NCI-H774 (cell line): ENCODE measurements around the gene BANK1.

Experiments used
- DNase-seq: peaks from one replicate; lab custom pipeline; 2025; lab: John Stamatoyannopoulos, UW

The BANK1 gene

GRCh38 chr4:101961144-101961543 is 170.6 kb downstream of the BANK1 start:
- no peak for DNase-seq

DNA sequence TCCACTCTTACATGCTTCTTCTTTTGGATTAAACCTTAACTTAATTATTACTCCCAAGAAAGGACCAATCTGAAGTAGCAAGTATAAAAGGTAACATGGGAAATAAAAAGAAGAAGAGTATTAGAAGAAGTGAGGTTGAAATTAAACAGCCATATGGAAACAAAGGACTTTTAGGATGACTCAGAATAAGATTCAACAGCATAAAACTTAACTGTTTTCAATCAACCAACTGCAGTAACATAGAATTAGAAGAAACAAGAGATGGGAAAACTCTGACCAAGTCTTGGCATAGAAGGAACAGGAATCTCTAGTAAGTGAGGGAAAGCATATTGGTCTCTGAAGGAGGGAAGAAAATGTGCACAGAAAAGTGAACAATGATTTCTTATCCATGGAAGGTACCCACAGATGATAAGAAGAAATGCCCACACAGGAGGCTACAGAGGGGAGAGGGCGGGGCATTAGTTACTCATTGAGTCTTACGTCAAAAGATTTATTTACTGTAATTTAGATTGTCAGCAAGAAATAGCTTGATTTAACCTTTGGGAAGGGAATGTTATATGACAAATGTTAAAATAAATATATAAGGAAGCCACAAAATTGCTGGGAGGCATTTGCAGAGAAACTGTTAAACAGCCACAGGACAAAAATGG is 177.3 kb downstream of the BANK1 start:
- DNase-seq, result no peak

- DNase-seq, result no peak
These were observed 177.8 kb downstream of the BANK1 start for GRCh38 chr4:101968364-101968763.

- no peak for DNase-seq
These were observed 179.4 kb downstream of the BANK1 start for GRCh38 chr4:101969965-101970364.

- no peak for DNase-seq
These were observed 180.1 kb downstream of the BANK1 start for GRCh38 chr4:101970547-101971155.

DNA sequence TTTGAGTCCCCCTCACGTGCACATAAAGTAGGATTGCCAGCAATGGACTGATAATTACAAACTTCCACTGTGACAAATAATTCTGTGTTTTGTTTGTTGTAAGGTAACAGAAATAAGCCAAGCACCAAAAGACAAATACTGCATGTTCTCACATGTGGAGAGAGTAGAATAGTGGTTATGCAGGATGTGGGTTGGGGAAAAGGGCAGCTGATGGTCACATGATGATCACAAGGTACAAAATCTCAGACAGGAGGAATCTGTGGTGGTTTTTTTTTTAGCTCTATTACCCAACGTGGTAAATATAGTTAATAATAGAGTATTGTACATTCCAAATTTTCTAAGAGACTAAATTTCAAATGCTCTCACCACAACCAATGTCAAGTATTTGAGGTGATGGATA is 182.3 kb downstream of the BANK1 start:
- no peak for DNase-seq

GRCh38 chr4:101973361-101973760 is 182.8 kb downstream of the BANK1 start:
- DNase-seq, result no peak

GRCh38 chr4:101977076-101977475 is 186.5 kb downstream of the BANK1 start:
- DNase-seq, result no peak

DNA sequence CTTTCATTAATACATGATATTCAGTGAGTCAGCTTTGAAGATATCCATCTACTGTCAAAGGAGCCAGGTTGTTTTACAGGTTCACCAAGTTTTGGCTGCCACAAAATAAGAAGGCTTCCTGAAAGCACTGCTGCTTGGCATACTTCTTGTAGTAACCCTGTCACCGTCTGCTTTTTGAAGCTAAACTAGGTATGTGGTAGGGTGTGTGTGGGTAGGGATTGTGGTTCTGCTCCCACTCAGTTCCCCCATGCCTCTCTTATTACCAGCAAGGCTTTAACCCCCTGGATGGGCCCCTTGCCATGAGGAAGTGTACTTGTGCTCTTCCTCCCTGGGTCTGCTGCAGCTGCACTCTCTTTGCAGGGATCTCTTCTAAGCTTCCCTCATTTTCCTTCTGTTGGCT is 191.2 kb downstream of the BANK1 start:
- DNase-seq, result no peak

DNA sequence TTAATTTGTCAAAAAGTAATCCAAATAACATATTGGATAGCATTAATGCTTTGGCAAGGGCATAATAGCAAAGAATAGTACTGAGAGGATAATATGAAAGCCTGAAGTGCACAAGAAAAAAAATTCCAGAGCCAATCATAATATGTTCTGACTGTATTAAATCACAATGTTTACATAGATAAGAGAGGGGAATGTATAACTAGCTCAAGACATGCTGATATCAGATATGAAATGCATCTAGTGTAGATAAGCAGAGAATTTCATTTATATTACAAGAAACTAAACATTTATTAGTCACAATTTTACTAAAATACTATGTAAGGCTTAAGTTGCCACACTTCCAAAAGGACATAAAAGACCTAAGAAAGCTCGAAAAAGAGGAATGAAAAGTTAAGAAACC is 193.3 kb downstream of the BANK1 start:
- DNase-seq, result no peak

GRCh38 chr4:101987623-101988243 is 197.2 kb downstream of the BANK1 start:
- DNase-seq, result no peak

DNA sequence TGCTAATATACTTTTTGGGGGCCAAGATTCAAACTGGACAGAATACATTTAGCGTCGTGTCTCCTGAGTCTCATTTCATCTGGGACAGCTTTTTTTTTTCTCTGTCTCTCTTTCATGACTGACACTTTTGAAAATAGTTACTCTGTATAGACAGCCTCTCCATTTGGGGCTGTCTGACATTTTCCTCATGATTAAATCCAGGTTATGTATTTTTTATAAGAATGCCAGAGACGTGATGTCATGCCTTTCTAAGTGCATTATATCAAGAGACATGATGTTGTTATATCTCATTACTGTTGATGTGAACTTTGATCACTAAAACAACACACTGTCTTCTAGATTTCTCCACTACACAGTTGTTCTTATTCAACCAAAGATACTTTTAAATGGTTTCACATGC is 199.0 kb downstream of the BANK1 start:
- no peak for DNase-seq

- DNase-seq, result no peak
These were observed 201.9 kb downstream of the BANK1 start for GRCh38 chr4:101992446-101992845.

DNA sequence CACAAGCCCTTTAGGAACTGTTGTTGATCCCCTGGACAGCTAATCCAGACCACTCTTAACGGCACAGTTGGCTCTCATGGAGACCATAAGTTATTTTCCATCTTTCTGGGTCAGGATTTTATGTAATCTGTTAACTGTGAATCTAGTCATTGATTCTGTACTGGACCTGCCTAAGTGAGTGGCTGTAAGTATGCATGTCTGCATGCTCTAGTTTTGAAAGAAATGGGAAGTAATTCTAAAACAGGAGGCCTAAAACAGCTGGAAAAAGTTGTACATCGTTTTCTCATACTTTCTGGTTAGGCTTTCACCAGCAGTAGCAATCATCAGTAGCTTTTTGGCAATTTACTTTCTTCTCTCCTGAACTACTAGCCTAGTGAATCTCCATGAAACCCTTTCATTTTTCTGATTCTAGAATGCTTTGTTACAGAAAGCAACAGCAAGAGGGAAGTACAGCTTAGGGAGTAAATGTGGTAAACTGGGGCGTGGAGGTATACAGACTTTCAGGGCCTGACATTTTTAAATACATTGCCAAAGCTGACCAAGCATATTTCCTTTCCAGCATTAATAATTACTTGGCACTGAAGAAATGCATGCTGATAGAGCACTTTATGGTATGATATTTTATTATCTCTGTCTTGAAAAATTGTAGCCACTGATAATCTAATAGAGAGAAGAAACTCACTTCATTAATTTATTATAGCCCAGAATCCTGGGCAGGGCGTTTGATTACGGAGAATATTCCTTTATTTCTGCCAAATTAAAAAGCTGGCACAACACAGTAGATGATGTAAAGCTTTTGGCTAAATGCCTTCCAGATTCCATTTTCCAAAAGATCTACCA is 202.7 kb downstream of the BANK1 start:
- DNase-seq, result no peak

DNA sequence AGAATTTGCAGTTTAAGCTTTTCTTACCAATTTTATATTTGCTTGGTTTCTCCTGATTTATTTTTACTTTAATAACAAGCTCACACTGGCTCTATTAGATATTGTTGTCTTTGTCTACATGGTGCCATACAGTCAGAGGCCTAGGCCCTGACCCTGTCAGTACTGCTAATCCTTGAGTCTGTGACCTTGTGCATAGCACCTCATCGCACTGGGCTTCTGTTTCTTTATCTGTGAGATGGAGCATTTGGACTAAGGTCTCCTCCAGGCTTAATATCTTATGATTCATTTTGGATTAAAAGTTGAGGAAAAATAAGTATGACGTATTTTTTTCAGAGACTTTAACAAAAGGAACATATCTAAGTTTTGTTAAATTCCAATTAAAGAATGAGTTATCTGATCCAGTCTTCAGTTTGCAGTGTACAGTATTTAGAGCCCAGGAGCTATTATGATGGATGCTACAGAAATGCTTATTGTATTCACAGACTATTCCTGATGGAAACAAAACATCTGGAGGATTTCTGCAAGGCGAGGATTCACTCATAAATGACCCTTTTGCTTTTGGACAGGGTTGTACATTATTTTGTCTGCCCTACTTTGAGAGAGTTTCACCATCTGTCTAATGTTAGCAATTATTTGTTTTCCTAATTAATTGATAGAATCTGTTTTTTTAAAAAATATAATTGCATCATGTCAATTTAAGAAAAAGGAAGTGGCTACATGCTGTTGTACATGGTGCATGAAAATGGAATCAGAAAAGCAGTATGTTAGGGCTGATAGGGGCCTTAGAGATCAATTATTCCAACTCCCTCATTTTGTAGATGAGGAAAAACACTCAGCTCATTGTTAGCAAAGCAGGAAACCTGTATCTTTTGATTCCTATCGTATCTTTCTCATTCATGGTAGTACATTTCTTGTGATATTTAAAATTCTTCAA is 203.6 kb downstream of the BANK1 start:
- no peak for DNase-seq

GRCh38 chr4:102007959-102008425 is 217.5 kb downstream of the BANK1 start:
- no peak for DNase-seq

- no peak for DNase-seq
These were observed 218.2 kb downstream of the BANK1 start for GRCh38 chr4:102008711-102009110.

DNA sequence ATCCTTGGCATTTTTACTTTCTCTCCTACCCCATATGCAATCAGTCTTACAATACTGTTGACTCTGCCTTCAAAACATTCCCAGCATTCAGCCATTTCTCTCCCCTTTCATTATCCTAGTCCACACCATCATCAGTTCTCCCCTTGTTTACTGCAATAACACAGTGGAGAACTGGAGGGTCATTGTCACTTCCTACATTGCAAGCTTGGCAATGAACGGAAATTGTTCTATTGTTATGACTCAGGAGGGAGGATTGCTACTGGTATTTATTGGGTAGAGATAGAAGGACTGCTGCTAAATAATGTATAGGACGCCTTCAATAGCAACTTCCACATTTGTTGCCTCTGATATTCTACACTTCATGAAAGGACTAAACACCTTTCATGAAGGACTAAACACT is 231.8 kb downstream of the BANK1 start:
- no peak for DNase-seq

GRCh38 chr4:102027961-102028360 is 237.4 kb downstream of the BANK1 start:
- no peak for DNase-seq

DNA sequence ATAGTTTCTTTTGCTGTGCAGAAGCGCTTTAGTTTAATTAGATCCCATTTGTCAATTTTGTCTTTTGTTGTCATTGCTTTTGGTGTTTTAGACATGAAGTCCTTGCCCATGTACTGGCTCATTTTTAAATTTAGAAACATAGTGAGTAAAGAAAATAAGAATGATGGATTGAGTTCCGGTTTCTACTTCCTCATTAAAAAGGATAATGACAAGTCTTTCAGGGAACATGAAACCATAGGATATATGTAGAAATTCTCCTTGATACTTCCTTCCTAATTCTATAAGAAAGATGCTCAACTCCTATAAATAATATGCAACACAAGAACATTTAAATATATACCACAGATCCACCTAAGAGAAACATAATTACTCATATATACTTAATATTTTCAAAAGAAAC is 240.9 kb downstream of the BANK1 start:
- no peak for DNase-seq

DNA sequence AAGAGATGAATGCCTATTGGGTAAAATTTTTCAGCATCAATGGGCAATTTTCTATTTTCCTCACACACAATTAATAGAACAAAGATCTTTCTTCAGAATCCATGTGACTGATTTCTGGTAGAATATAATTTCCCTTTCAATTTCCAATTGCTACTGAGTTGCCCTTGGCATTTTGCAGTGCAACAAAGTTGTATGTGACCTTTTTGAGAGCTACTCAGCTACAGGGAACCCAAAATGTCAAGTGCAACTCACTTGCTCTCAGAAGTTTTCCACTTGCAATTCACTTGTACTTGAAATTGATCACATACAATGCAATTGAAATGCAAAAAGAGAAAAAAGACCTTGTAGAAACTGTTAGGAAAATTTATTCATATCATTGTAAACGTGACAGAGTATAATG is 245.5 kb downstream of the BANK1 start:
- DNase-seq, result no peak
